Activated CD4-positive, CD25-positive, alpha-beta regulatory T cell treated with anti-CD3 and anti-CD28 coated beads, Interleukin-2, amount 50 U/mL, for 24 hours (primary cell): ENCODE data around the gene PTF1A.

Experiments used
- ATAC-seq, 2 donors: fragments of 150-1000 bp; cut with Tn5 transposase; one replicate each; pipeline ENCODE4 v1.10.0; 2021; ENCODE audit warnings: mild to moderate bottlenecking in 1 of 2, moderate library complexity in 1 of 2

The PTF1A gene

GRCh38 chr10:23187155-23187554 is 5.0 kb upstream of the PTF1A start:
- ATAC-seq, result no peak

GRCh38 chr10:23189024-23189423 is 3.1 kb upstream of the PTF1A start:
- no peak for ATAC-seq

GRCh38 chr10:23190872-23191763 is 994 bp upstream of the PTF1A start:
- ATAC-seq, result no peak

- no peak for ATAC-seq
Observed at GRCh38 chr10:23192712-23193434, 761 bp downstream of the PTF1A start.

GRCh38 chr10:23193435-23194074 is 1.4 kb downstream of the PTF1A start:
- no peak for ATAC-seq

- ATAC-seq, result no peak
Observed at GRCh38 chr10:23194471-23194965, 2.4 kb downstream of the PTF1A start.

GRCh38 chr10:23194966-23195845 is 3.1 kb downstream of the PTF1A start:
- ATAC-seq, result no peak

- ATAC-seq, result no peak
Observed at GRCh38 chr10:23195846-23196600, 3.9 kb downstream of the PTF1A start.

- no peak for ATAC-seq
Observed at GRCh38 chr10:23196915-23197314, 4.8 kb downstream of the PTF1A start.

- ATAC-seq, result no peak
Observed at GRCh38 chr10:23197416-23197861, 5.3 kb downstream of the PTF1A start.

GRCh38 chr10:23198610-23198939 is 6.5 kb downstream of the PTF1A start:
- no peak for ATAC-seq

- ATAC-seq, result no peak
Observed at GRCh38 chr10:23198940-23199767, 7.0 kb downstream of the PTF1A start.

GRCh38 chr10:23199768-23200511 is 7.8 kb downstream of the PTF1A start:
- ATAC-seq, result no peak

- ATAC-seq, result no peak
Observed at GRCh38 chr10:23200586-23200985, 8.5 kb downstream of the PTF1A start.

- ATAC-seq, result no peak
Observed at GRCh38 chr10:23200997-23201652, 9.0 kb downstream of the PTF1A start.

- ATAC-seq, result no peak
Observed at GRCh38 chr10:23201837-23202236, 9.7 kb downstream of the PTF1A start.

- ATAC-seq, result no peak
Observed at GRCh38 chr10:23202779-23203178, 10.7 kb downstream of the PTF1A start.

- no peak for ATAC-seq
Observed at GRCh38 chr10:23203369-23204325, 11.5 kb downstream of the PTF1A start.
